ENCODE results near the gene RRP9.

RRP9 gene

DNA sequence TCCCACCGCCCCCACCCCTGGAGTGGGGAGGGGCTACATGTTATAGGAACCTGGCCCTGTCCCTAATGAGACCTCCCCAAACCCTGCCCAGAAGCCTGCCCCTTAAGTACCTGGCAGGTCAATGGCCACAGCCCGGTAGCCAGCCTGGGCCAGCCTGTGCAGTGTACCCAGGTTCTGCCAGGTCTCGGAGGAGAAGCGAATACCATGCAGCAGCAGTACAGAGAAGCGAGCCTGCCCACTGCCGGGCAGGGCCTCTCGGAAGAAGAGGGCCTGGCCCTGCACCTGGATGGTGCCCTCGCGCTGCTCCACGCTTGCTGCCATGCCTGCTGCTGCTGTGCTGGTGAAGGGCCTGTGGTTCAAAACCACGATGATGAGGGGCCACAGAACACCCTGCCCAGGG lies 29.6 kb upstream of the RRP9 start:
- DNase-seq (ENCODE audit: low spot score): no peak

DNA sequence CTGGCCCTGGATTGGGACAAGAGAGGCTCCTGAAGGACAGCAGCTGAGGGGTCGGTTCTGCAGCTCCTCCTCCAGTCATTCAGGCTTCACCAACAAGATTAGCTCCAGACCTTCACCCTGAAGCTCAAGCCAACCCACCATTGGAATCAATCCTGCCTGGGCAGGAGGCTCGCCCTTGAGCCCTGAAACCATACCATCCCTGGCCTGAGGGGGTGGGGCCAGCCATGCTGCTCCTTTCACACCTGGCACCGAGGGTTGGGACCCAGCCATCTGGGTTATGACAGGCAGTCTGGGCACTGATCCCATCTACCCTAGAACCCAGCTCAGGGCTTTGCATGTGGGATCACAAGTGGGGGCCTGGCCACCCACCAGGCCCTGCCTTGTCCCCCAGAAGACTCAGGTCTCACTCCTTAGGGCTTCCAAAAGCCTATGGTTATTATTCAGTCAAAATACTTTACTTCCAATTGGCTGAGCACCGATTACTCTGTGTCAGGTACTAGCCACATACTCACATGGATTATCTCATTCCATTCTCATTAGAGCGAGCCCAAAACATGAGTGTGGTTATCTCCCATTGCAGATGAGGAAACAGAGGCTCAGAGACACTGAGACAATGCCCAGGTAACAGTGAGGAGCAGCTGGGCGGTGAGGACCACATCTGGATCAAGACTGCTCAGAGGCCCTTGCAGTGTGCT lies 29.0 kb upstream of the RRP9 start:
- no peak for DNase-seq (ENCODE audit: low spot score)

DNA sequence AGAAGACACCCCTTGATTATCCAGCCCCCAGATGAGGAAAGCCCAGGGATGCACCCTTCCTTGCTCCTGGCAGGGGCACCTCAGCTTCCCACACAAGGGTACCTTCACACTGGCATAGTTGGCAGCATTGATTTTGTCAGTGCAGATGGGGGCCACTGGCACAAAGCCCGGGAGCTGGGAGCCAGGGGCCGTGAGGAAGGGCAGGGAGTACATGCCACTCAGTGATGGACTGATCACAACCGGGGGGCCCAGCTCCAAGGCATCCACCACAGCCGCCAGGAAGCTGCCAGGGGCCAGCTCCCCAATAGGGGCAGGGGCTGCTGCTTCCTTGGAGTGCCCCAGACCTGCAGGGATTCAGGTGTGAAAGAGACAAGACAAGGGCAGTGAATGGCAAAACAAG lies 28.1 kb upstream of the RRP9 start:
- DNase-seq (ENCODE audit: low spot score): no peak

DNA sequence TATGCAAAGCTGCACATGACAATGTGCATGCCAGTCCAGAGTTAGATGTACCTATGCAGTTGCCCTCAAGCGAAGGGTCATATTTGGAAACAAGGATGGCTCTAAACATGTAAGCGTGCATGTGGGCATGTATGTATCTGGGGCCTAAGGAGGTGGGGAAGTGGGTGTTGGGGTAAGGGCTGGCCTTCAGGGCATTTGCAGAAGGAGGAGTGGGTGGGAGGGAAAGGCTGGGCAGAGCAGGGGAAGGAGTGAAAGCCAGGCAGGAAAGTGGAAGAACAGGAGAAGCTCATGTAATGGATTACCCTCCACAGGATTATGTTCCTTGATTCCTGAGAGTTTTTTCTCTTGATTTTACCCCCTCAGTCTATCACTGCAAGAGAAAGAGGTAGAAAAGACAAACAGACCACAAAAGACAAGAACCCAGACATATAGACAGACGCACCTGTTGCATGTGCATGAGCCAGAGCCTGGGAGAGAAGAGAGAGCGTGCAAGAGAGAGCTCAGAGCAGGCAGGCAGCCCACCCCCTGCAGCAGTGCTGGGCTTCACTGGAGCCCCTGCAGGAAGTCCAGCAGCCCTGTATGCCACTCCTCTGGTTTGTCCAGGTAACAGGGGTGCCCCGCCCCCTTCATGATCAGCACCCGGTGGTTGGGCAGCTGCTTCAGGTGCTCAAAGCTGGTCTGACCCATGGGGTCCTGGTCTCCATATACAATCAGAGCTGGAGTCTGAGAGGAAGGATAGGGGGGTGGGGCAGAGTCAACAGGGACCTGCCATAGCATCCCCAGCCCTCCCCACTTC lies 27.4 kb upstream of the RRP9 start:
- DNase-seq (ENCODE audit: low spot score): no peak

DNA sequence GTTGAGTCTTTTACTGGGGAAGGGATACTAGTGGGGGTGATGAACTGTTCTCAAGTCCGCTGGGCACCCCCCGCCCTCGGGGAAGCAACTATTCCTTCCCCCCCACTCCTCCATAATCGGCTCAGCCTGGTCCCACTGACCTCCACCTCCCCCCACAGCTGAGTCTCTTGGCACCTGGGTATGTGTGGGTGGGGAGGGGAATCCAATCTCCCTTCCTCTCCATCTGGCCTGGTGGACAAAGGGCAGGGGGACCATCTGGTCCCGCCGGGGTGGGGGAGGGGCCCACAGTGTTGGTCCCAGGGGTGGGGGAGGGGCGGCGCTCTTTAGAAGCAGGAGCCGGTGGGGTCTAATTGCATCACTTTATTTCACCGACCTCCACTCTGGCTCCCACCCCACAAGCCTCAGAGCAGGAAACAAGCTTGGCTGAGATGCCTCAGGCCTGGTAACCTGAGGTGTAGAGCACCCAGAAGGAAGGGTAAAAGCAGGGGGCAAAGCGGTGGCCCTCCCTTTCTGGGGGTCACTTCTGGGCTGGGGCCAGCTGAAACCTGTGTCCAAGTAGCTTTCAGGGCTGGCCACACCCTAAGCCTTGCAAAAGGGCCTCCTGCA lies 26.6 kb upstream of the RRP9 start:
- DNase-seq (ENCODE audit: low spot score): no peak

DNA sequence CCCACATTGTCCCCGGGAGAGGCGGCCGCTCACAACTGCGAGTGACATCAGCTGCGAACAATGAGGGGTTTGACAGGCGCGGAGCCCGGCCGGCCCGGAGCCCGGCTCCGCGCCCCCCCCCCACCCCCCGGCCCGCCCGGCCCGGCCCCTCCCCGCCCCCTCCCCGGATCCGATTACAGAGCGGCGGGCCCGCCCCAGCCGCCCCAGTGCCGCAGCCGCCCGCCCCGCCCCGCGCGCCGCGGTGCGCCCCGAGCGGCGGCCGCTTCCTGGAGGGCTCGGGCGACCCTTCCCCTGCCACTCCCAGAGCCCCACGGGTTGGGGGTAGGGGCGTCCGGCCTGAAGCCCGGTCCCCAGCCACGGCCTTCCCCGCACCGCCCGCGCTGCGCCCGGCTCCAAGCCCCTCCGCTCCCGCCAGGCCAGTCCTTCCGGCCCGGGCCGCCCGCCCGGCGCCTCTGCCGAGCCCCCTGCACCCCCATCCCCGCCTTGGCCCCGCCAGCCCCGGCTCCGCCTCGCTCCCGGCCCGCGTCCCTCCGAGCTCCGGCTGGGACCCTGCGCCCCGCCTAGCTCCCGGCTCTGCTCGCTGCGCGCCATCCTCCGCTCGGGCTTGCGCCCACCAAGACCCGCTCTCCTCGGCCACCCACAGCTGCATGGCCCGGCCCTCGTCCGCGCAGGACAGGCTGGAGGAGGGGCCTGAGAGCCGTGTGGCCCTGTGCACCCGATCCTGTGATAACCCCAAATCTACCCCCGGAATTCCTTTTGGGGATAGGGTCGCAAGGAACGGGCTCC lies 25.9 kb upstream of the RRP9 start, which contains the start of gene PCBP4:
PCBP4 (minus strand) TSS at position 71 of the 786 bp plus-strand sequence. CDS start 6,214 bp downstream, outside the sequence.
- no peak for DNase-seq (ENCODE audit: low spot score)

DNA sequence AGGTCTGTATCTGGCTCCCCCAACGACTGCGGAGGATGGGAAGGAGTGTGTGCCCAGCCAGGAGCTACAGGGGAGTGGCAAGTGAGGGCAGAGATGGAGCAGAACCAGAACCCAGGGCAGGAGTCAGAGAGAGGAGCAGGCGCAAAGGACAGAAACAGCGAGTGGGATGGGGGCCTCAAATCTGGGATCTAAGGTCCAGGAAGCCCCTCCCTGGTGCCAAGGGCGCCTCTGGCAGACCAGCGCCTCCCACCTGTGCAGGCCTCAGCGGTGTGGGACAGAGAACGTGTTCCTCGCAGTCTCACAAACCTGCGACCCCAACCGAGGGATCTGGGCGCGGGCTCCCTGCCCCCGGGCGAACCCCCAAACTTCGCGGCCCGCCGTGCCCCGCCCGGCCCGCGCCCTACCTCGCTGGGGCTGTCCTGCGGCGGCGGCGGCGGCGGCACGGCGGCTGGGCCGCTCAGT lies 25.2 kb upstream of the RRP9 start:
- no peak for DNase-seq (ENCODE audit: low spot score)

DNA sequence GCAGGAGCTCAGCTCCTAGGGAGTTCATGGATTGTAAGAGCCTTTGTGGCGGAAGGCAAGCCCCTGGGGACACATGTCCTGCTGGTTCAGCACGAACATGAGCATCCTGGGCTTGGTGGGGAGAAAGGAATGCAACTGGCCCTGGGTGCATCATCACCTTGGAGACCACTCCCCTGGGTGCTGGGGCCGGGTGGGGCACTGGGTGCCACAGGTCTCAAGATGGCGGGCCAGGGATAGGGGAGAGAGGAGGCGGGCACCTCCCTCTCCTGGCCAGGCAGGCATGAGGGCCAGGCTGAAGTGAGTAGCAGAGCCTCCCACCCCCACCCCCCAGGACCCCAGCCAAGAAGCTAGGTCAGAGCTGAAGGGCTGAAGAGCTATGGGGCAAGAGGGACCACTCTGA lies 24.8 kb upstream of the RRP9 start:
- no peak for DNase-seq (ENCODE audit: low spot score)

DNA sequence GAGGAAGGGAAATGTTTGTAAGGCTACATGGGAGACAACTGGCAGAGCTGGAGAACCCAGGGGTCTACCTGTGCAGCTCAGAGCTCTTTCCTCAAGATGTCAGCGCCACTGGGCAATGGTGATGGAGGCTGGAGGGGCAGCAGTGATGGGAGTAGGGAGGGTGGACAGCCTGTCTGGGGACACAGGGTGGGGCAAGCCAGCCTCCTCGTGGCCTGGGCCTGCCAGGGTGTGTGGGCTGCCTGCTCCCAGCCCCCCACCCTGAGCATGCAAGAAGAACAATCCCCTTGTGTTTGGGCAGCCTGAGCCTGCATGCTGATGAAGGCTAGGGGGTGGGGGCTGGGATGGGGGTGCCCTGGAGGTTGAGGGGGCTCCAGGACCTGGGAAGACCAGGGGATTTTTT lies 24.3 kb upstream of the RRP9 start:
- DNase-seq (ENCODE audit: low spot score): no peak

DNA sequence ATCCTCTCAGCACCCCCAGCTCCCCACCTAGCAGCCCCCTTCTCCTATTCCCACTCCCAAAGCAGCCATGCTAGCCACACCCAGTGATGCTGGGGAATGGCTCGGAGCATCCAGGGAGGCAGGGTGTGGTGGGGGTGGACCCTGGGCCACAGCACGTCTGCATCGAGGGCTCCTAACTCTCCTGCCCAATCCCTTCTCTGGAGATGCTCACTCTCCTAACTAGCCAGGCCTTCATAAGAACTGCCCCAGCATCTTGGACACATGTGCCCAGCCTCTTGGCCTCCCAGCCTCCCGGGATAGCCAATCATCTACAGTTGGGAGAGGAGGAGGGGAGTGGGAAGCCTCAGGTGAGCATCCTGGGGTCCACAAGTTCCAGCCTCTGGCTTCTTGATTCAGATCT lies 22.8 kb upstream of the RRP9 start:
- DNase-seq (ENCODE audit: low spot score): no peak

DNA sequence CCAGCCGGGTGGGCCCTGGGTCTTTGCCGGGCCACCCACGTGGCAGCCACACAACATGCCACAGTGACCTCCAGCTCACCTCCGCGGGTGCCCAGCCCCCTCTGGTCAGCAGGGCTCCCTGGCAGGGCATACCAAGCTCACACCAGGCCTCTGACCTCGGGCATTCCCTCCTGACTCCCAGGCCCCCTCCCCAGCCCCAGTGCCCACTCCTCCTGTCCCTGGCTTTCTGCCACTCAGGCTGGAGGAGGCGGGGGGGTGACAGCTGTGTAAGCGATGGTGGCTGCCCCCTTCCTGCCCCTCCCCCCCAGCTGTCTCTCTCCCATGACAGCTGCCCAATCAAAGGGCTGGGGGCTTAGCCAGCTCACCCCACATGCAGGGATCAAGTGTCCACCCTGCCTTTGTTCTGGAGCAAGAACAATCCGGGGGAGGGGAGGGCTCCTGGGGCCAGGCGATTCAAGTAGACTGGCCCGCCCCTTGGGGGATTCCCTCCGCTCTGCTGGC lies 22.3 kb upstream of the RRP9 start:
- no peak for DNase-seq (ENCODE audit: low spot score)

DNA sequence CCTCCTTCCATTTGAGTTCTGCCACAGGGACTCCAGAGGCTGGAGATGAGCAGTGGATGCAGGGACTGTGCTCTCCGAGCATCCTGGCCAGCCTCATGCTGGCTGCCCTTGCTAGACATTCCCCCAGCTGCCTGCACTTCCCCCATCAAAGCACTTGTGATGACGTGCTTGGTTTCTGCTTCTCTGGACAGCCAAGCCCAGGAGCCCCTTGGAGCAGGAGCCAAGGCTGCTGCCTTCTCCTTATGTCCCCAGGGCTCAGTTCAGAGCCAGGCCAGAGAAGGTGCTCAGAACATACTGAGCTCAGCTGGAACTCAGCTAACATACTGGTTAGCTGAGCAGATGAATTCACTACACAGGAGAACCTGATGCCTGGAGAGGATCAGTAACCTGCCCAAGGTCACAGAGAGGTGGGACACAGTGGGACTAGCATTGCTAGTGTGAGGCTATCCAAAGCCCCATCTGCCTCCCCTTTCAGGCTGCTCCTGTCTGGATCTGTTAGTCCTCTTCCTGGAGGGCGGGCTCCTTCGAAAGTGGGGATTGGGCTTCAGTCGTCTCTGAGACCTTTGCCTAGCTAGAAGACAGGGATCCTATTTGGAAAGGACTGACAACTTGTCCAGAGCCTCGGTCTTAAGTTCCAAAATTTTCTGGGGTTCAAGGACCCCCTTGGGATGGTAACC lies 21.3 kb upstream of the RRP9 start:
- DNase-seq (ENCODE audit: low spot score): no peak

DNA sequence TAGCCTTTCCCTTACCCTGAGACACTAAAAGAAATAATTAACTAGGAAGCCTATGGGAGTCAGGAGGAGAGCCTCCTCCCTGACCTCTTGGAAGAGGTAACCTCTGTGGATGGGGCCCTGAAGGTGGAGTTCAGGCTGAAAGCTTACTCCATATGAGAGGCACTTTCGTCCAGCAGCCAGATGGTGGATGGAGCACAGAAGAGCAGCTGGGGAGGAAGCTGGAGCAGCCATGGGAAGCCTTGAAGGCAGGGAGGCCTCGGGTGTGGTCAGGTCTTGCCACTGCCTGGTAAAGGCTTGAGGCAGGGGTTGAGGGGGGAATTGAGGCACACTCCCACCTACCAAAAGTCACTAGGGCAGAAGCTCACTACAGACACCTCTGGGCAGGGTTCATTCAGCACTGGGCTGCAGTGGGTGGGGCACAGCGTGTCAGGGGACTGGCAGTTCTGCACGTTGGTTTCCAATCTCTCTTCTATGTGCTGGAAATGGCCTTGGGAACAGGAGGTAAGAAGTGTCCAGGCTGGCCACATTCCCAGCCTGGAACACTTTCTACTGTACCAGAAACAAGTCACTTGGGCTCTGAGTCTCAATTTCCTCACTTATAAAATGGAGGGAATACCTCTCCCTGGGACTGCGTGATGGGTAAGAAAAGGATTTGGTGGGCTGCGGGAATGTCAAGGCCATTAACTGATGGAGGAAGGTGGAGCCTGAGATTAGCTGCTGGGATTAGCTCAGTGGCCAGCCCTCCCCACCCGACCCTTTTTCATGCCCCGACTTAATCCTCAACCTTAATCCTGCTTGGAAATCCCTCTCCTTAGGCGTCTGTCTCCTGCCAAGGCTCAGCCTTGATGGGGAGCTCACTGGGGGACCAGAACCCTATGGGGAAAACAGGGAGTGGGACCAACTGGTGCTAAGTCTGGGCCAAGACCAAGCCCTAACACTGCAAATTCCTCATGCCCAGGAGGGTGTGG lies 20.2 kb upstream of the RRP9 start:
- DNase-seq (ENCODE audit: low spot score): no peak

DNA sequence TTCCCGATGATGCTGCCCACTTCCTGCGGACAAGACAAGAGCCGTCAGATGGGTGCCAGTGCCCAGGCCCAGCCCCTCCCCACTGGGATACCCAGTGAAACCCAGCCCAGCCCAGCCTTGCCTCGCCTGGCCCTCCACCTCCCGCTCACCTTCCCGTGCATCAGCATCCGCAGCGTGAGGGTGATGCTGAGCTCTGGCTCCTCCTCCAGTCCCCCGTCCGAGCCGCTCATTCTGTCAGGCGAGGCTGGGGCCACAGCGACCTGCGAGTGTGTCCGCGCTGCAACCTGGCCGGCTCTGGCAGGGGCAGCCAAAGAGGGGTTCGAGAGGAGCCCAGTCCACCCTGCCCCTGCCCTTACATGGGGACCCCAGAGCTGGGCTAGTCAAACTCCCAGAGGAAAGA lies 19.3 kb upstream of the RRP9 start:
- DNase-seq (ENCODE audit: low spot score): no peak

DNA sequence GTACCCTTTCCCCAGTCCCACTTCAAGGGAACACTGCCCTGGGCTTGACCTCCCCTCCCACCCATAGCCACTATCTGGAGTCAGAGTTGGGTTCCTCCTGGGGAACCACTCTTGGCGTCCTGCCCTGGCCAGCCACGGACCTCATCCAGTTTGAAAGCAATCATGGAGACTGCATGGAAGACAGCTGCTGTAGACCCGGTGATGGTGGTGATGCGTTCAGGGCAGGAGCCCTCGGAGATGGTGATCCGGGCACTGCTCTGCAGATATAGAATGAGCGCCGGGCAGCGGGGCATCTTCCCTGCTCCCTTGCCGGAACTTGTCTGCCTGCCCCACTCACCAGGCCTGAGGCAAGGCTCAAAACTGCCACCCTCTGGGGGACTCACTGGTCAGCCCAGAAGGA lies 18.7 kb upstream of the RRP9 start:
- DNase-seq (ENCODE audit: low spot score): no peak

DNA sequence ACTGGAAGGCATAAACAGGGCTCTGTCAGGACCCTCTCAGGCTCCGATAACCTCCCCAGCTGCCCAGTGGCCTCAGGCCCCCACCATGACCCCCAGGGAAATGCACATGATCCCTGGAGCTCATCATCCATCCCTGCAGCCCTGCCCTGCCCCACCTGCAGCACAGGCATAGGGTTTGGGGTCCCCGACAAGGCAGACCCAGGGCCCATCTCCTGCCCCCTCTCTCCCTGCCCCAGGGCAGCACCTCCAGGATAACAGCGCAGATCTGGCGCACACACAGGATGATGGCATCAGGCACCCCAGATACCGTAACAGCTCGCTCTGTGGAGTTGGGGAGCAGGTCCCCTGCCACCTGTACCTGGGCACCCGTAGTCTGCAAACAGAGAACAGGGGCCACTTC lies 17.9 kb upstream of the RRP9 start:
- no peak for DNase-seq (ENCODE audit: low spot score)

DNA sequence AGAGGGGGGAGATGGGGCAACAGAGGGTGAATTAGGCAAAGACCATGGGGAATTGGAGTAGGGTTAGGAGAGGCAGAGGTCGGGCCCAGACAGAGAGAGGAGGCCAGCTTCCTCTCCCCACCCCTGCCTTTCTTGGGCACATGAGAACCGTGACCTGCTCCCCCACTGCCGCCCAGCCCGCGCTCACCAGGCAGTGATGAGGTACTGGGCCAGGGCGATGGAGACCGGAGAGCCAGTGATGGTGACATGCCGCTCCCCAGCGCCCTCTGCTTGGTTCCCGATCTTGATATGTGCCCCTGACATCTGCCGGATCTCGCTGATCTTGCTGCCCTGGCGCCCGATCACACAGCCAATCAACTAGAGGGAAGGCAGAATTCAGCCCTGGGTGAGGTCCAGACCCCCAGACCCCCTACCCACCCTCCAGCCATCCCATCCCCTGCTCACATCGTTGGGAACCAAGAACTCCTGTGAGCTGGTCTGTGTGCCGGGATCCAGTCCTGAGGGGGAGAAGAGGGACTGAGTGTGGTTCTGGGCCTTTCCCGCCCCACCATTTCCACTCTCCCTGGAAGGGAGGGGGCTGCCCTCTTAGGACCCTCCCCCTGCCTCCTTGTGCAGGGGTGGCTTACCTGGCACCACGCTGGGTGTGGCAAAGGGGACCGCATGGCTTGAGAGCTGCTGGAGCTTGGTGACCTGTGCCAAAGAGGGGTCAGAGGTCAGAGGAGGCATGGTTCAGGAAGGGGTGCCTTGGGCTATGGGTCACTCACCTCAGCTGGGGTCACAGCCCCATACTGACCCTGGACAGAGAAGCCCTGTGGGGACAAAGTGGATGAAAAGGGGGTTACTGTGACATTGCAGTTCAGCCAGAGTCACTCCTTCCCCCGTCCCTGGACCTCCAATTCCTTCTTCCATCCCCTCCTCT lies 17.2 kb upstream of the RRP9 start:
- no peak for DNase-seq (ENCODE audit: low spot score)

DNA sequence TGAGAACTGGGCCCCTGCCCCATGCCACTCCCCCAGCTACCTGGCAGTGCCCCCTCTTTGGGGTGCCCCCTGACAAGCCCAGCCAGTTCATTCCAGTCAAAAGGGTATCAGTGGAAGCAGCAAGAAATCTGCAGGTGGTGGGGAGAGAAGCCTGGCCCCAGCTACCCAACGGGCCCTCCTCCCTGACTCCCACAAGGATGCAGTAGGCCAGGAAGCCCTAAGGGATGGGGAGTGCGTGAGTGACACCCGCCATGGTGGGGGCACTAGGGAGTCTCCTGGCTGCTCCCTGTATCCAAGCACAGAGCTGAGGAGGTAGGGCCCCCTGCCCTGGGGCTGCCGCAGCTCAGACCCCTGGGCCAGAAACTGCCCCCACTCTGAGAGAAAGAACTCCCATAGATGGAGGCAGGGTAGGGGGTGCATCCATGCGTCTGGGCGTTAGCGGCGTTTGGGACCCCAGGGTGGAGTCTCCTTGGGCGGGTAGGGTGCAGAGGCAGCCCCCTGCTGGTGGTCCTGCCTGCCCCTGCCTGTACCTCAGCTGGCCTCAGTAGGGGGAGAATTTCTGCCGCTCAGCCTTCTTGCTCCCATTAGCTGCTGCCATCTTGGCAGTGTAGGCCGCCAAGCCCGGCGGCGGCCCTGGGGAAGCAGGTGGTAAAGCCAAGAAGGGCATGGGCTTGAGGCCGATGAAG lies 16.0 kb upstream of the RRP9 start:
- no peak for DNase-seq (ENCODE audit: low spot score)
